GM19099 (cell line): ENCODE measurements around the gene PTPN23.

Experiments
- POLR2A ChIP-seq: IDR thresholded peaks from 3 replicates; pipeline ENCODE4 v1.6.1; 2011; ENCODE audit warnings: low read depth; ENCODE audit not compliant: insufficient read length; ENCODE audit errors: extremely low read depth

The PTPN23 gene, protein sequence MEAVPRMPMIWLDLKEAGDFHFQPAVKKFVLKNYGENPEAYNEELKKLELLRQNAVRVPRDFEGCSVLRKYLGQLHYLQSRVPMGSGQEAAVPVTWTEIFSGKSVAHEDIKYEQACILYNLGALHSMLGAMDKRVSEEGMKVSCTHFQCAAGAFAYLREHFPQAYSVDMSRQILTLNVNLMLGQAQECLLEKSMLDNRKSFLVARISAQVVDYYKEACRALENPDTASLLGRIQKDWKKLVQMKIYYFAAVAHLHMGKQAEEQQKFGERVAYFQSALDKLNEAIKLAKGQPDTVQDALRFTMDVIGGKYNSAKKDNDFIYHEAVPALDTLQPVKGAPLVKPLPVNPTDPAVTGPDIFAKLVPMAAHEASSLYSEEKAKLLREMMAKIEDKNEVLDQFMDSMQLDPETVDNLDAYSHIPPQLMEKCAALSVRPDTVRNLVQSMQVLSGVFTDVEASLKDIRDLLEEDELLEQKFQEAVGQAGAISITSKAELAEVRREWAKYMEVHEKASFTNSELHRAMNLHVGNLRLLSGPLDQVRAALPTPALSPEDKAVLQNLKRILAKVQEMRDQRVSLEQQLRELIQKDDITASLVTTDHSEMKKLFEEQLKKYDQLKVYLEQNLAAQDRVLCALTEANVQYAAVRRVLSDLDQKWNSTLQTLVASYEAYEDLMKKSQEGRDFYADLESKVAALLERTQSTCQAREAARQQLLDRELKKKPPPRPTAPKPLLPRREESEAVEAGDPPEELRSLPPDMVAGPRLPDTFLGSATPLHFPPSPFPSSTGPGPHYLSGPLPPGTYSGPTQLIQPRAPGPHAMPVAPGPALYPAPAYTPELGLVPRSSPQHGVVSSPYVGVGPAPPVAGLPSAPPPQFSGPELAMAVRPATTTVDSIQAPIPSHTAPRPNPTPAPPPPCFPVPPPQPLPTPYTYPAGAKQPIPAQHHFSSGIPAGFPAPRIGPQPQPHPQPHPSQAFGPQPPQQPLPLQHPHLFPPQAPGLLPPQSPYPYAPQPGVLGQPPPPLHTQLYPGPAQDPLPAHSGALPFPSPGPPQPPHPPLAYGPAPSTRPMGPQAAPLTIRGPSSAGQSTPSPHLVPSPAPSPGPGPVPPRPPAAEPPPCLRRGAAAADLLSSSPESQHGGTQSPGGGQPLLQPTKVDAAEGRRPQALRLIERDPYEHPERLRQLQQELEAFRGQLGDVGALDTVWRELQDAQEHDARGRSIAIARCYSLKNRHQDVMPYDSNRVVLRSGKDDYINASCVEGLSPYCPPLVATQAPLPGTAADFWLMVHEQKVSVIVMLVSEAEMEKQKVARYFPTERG (N-terminal part only)

DNA sequence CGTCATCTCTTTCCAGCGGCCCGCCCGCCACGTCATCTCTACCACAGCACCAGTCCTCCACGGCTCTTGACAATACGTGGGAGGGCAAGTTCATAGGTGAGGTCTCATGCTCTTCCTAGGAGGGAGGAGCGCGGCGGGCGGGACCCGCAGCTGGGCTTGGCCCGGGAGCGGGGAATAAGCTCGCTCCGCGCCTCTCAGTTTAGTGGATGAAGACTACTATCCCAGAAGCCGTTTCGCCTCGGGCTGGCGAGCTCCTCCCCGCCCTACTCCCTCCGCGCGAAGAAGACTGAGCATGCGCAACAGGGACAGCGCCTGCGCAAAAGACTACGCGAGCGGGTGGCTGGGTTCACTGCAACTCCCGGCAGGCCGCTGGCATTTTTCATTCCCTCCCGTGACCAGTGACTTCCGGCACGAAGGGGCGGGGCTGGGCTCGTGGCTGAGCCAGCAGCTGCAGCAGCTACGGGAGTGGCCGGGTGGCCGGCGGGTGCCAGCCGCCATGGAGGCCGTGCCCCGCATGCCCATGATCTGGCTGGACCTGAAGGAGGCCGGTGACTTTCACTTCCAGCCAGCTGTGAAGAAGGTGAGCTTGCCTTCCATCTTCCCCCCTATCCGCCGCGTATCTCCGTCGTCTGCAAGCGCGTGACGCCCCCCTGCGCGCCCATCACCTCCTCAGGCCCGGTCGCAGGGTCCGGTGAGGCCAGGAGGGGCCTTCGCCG is at the start of gene PTPN23:
PTPN23 (plus strand) TSS at position 421 of the 716 bp plus-strand sequence; CDS start at position 497, 76 bp downstream.
- peak; percentile 96 for TF ChIP-seq POLR2A

DNA sequence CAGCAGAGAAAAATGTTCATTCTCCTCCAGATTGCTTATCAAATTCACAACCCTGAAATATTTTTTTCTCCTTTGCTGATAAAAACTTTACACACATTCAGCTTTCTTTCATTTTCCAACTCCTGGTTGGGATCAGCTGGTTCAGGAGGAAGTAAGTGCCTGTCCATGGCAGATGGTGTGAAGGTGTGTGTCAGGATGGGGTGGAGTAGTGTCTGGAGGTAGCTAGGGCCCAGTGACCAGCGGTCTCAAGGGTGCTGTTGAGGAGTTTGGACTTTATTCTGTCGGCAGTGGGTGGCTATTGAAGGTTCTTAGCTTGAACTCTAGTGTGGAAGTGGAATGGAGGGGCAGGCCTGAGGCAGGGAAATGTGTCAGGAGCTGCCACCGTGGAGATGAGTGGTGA is 46.9 kb upstream of the PTPN23 start:
- no peak for TF ChIP-seq POLR2A

DNA sequence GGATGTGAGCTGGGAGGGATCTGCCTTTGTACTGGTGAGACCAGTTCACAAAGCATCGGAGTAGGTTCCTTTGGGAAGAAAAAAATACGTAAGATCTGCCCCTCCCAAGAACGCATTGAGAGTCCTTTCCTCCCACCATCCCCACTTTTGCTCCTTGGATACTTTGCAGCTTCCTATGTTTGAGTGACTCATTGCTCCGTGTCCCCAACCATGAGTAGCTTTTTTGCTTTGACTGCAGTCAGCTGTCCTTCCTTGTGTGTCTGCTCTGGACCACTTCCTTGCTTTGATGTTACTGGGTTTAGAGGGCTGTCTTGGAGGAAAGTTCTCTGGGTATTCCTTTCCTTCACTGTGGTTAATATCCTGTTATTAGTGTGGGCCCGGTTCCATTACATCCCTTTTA is 43.2 kb upstream of the PTPN23 start:
- TF ChIP-seq POLR2A = no peak

DNA sequence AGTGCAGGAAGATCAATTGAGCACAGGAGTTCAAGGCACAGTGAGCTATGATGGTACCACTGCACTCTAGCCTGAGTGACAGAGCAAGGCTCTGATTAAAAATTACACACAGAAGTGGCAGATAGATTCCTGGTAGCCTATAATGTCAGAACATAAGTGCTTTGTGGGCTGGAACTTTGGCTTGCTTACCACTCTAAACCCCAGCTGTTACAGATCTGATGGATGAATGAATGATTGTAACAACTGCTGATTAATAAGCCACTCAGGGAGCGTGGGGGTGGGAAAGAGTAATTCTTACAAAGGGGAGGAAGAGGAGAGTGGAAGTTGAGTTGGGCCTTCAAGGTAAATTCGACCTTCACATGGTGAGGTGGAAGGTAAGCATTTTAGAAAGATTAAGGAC is 40.9 kb upstream of the PTPN23 start:
- no peak for TF ChIP-seq POLR2A

DNA sequence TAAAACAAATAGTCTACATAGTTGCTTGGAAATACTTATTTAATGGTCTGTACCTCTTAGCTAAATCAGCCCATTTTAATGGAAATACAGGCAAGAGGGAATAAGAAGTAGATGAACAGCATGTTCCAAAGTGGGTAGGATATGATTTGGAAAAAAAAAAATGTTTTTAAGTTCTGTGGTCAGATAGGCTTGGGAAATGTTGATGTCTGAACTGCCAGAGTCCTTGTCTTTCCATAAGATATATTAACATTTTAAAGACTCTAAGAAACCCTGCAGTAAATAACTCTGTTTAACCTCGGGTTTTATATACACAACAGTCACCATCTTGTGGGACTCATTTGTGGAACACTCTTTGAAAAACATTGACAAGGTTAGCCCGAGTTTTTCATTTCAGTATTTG is 40.0 kb upstream of the PTPN23 start:
- TF ChIP-seq POLR2A = no peak

DNA sequence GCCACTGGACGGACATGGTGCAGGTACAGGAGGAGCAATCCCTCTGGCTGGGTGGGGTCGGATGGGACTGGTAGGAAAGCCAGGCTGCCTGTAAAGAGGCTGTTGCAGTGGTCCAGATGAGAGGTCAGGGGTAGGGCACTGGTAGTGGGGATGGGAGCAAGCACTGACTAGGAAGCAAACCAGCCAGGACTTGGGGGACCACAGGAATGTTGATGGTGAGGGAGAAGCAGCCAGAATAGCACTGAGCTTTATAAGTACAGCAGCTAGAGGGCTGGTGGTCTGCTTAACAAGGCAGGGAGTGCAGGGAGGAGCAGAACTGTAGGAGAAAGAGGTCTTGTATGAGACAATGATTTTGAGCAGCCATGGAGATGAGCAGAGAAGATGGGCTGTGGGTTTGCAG is 38.7 kb upstream of the PTPN23 start:
- TF ChIP-seq POLR2A = no peak

DNA sequence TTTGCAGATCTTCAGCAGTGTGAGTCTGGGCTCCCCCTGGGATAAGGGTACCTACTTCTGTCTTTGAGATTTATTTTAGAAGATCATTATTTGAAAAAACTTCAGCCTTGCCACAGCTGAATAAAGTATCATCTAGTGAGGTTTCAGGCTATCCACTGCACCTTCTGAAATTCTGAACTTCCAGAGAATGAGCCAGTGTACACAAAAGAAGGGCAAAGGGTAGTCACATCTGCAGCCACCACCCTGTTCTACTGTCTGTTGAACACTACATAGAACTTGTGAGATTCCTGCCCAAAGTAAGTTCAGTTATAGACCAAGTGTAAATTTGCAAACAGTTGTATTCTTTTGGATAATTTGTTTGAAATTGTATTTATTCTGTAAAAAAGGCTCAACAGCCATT is 38.0 kb upstream of the PTPN23 start:
- TF ChIP-seq POLR2A = no peak

DNA sequence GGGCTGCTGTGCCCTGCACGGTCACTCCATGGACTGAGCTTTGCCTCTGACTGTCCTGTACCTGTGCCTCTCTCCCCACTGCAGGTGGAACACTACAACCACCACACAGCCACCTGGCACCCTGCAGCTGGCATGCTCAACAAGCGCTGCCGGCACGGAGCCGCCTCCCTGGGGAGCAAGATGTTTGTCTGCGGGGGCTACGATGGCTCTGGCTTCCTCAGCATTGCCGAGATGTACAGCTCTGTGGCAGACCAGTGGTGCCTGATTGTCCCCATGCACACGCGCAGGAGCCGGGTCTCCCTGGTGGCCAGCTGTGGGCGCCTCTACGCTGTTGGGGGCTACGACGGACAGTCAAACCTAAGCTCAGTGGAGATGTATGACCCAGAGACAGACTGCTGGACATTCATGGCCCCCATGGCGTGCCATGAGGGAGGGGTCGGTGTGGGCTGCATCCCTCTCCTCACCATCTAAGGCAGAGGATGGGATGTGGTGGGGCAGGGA is 37.3 kb upstream of the PTPN23 start:
- no peak for TF ChIP-seq POLR2A

DNA sequence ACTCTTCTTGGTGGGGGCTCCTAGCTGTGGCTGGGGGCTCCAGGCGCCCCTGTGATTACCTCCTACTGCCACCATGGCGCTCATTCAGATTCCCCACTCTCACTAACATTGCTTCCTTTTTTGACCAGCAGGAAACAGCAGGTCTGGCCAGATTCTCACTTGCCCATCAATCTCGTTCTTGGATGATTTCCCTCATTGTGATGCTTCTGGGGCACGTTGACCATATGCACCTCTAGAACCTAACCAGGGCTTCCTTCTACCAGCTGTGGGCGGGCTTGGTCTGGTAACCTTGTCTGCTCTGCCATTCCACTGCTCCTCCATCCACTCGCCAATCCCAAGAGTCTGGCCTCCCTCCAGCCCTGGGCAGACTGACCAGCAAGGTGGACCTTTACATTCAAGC is 35.9 kb upstream of the PTPN23 start:
- no peak for TF ChIP-seq POLR2A

DNA sequence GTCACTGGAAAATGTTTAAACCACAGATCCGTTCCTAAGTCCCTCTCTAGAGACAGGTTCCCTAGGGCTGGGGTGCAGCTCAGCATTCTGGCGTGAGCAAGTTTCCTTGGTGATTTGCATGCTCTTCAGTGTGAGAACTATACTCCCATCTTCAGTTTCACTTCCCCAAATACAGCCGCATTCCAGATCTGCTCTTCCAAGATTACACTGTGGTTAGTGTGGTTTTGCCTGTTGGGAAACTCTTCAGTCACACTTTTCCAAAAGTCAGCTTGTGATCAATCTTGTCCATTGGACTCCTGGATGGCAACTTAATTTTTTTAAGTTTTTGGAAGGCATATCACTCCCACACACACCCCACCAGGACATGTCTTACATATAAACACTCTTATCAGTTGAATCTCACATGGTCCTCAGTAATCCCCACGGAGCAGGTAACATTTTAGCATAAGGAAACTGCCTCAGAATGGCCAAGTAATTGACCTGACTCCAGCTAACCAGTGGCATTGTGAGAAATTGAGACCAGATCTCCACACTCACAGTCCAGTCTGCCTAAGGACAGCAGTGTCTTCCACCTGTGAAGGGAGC is 33.5 kb upstream of the PTPN23 start:
- no peak for TF ChIP-seq POLR2A

DNA sequence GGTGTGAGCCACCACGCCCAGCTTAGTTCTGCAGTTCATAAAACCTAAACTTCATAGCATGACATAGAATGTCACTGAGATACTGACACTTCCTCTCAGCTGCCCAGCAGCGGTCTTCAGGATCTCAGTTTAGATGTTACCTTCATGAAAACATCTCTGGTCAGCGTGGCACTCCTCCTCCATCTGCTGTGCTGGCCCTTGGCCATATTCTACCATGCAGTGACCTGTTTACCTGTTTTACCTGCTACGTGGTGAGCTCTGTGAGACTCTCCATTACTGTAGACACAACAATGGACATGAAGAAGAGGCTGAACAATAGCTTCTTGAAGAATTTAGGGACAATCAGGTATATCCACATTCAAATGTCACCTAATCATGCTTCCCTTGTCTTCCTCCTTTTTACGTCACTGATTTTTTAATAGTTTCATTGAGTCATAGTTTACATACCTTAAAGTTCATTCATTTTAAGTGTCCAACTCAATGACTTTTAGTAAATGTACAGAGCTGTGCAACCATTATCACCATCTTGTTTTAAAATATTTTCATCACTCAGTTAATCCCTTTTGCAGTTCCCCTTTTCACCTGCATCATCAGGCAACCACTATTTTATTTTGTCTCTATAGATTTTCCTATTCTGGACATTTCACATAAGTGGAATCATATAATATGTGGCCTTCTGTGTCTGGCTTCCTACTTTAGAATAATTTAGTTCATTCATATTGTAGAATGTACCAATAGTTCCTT is 32.2 kb upstream of the PTPN23 start:
- TF ChIP-seq POLR2A = no peak

DNA sequence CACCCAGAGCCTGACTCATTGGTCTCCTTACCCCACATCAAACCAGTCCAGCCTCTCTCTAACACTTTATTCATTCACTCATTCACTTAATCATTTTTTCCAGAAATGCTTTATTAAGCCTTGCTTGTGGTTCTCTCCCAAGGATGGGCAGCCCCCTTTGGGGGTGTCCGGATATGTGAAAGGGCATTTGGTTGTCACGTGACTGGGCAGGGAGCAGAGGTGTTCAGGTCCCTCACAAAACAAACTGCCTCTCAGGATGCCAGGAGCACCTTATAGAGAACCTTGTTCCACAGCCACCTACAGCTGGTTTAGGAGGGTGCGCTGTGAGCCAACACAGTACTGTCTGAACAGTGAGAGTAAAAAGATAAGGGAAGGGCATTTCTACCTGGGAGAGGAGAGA is 25.8 kb upstream of the PTPN23 start:
- TF ChIP-seq POLR2A = no peak

DNA sequence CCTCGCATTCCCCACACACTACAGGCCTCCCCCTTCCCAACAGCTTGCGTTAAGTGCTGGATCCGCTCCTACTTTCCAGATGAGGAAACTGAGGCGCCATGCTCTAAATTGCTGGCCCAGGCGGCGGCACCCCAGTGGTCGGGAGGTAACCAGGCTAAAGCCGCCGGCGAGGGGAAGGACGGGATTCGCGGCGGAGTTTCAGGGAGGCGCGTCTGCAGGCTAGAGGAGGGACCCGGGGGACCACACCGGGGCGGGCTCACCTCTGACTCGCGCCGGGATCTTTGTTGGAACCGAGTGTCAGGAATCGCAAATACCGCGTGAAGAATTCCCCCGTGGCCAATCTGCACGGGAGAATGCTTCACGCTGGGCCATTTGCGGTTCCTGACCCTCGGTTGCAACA is 24.6 kb upstream of the PTPN23 start:
- TF ChIP-seq POLR2A = no peak
